CD4-positive, alpha-beta T cell treated with Interleukin-10 for 1 hour (primary cell): Measurements from ENCODE around the gene CCZ1.
"Not testable (repeated sequence)": the region's sequence is repeated elsewhere in the genome, so short reads cannot be mapped to it uniquely, and the experiment has no call there.

Source experiments
- DNase-seq: peaks from one replicate; pipeline ENCODE4 v3.0.0-alpha.2; 2020

Gene CCZ1

DNA sequence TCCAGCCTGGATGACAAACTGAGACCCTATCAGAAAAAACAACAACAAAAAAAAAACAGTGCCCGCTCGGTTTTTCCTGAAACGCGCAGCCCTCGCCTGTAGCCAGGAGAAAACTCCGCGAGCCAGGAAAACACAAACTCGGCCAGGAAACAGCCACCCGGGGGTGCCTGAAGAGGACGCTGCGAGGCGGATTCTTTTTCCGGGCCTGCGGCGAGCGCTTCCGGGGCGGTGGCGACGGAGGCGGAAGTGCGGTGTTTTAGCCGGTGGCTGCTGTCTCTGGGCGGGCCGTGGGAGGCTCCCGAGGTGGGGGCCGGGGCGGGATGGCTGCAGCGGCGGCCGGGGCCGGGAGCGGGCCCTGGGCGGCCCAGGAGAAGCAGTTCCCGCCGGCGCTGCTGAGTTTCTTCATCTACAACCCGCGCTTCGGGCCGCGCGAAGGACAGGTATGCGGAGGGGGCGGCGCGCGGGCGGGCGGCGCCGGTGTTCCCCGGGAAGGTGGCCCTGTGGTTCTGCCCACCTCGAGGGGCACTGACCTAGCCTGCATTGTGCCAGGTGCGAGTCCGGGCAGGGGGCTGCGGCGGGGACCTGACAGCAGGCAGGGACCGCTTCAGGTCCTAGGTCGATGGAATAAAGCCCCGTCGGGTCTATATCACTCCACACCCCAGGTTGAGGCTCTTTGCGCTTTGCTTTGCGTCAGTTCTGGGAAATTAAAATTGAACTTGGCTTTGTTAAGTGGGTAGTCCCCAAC is at the start of gene CCZ1:
Gene CCZ1, plus strand, starts transcription at position 254 of the 745 bp plus-strand sequence. Its CDS starts 67 bp downstream, at position 321.
- peak; percentile 77 for DNase-seq

DNA sequence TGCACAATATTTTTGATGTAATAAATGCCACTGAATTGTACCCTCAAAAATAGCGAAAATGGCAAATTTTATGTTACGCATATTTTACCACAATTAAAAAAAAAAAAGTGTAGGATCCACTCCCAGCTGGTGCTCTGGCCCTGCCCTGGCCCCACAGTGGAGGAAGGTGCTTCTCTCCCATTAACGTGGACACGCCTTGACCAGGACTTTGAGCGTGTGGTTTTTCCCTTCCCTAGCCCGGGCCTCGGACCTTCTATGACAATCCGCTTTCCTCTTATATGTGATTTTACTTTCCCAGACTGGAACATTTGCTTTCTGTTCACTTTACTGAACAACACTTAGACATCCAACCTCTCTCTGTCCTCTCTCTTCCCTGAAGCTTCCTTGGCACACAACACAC is 47.6 kb upstream of the CCZ1 start:
- no peak for DNase-seq

DNA sequence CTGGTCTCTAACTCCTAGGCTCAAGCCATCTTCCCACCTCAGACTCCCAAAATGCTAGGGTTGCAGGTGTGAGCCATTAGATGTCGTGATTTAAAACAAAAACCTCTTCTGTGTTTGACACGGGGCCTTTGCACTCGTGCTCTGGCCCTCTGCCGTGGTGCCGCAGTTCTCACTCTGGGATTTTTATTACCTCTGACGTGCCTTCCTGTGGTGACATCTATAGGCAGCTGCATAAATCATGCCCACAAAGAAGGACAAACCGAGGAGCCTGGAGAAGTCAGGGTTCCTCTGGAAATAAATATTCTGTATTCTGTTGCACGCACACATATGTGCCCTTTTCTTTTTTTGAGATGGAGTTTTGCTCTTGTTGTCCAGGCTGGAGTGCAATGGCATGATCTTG is 43.8 kb upstream of the CCZ1 start:
- DNase-seq: no peak

DNA sequence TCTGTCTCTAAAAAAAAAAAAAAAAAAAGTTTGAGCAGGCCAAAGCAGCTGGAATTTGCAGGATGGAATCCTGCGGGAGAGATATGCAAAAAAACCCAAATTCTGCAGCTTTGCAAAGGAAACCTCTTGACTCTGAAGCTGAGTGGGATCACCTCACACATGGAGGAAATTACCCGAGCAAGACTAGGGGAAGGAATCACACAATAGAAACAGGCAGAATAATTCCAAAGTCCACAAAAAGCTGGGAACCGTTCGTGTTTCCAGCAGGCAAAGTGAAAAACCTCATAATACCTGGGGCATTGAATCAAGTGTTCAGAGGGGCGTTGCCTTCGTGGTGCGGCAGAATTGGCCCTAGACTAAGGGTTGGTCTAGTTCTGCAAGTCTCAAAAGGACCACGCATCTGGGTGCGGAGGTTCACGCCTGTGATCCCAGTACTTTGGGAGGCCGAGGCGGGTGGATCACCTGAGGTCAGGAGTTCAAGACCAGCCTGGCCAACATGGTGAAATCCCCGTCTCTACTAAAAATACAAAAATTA is 41.4 kb upstream of the CCZ1 start:
- not testable (repeated sequence) for DNase-seq

DNA sequence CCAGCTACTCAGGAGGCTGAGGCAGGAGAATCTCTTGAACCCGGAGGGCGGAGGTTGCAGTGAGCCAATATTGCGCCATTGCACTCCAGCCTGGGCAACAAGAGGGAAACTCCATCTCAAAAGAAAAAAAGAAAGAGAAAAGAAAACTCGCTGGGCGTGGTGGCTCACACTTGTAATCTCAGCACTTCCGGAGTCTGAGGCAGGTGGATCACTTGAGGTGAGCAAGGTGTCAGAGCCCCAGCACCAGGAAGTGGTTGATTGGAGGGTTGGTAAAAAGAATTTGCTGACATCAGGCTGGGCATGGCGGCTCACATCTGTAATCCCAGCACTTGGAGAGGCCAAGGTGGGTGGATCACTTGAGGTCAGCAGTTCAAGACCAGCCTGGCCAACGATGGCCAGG is 40.0 kb upstream of the CCZ1 start:
- DNase-seq: peak; percentile 83

DNA sequence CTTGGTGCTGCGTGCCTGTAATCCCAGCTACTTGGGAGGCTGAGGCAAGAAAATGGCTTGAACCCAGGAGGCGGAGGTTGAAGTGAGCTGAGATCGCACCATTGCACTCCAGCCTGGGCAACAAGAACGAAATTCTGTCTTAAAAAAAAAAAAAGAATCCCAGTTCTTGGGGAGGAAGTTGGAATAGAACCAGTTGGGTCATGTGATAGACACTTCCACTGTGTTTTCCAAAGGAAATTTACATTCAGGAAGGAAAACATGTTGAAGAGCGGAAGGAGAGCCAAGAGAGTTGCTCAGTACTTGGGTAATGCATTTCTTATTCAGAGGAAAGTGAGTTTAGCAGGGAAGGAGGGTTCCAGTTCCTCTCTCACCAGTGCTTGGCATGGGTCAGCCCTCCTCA is 37.3 kb upstream of the CCZ1 start:
- DNase-seq: not testable (repeated sequence)

DNA sequence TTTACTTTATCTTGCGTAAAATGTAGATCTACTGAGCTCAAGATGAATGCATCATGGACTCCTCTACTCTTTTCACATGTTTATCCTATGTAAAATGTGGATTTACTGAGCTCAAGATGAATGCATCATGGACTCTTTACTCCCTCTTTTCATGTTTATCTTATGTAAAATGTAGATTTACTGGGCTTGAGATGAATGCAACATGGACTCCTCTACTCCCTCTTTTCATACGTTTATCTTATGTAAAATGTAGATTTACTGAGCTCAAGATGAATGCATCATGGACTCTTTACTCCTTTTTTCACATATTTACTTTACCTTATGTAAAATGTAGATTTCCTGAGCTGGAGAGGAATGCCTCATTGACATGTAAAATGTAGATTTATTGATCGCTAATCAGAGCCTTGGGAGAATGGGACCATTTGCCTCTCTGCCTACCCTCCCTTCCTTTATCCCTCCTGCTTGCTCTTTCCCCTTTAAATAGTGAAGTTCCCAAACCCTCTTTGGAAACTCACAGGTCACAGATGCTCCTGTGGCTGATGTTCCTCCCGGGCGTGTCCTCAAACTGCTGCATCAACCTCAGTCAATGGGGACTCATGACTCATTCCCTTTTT is 35.7 kb upstream of the CCZ1 start:
- not testable (repeated sequence) for DNase-seq

DNA sequence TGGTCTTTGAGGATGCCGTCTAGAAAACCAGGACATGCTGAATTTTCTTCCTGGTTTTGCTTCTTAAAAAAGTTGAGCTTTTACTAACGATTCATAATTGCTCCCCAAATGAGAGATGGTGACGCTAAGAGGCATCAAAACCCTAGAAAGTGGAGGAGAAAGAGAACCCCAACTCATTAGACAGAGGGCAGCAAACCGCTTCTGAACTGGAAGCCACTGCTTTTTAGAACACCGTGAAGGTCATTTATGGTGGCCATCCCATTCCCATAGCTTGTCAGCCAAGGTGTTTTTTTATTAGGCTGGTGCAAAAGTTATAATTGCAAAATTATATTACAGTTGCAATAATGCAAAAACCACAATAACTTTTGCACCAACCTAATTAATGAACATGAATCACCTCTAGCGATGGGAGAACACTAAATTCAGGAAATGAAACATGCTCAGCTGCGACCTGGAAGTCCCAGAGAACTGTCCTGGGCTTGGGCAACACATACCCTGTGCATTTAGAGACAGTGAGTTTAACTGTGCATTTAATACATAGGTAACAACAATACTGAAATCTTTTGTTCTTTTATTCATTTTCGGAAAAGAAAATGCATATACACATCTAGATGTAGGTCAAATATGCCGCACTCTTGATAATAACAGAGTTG is 33.1 kb upstream of the CCZ1 start:
- DNase-seq: not testable (repeated sequence)

DNA sequence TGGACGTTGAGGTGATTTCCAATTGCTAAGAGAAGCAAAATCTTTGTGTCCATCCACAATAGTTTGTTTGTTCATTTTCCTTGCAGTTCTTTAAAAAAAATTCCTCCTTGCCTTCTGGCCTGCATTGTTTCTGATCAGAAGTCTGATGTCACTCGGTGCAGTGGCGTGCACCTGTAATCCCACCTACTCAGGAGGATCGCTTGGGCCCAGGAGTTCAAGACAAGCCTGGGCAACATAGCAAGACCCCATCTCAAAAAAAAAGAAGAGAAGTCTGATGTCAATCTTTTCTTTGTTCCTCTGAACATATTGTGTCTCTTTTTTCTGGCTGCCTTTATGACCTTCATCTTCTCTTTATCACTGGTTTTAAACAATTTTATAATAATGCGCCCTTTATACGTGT is 31.5 kb upstream of the CCZ1 start:
- no peak for DNase-seq

DNA sequence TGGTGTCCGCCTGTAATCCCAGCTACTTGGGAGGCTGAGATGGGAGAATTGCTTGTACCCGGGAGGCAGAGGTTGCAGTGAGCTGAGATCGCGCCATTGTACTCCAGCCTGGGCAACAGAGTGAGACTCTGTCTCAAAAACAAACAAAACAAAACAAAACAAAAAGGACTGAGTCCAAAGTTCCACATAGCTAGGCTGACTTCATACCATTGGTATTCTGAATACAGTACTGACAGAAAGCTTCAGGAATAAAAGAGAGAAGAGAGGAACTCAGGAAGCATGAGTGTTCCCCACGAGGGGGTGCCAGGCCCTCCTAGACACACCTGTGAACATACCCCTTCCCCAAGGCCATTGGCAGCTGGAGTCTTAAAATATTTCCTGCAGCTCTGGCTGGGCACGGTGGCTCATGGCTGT is 29.6 kb upstream of the CCZ1 start:
- DNase-seq: not testable (repeated sequence)

DNA sequence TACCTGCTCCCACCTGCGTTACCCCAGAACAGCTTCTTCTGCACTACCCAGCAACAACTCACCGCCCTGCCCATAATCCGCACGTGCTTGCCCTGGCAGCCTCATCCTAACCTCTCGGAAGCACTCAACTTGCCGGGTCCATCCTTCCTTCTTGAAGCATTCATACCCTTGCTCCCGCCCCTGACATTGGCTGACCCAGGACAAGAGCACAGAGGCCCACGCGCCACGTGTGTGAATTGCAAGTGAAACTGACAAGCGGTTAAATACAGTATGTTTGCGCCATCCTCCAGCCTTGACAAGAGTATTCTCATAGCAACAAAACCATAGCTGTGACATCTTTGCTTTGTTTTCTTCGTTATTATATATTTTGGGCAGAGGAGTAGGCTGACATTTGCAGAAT is 28.8 kb upstream of the CCZ1 start:
- DNase-seq: no peak

DNA sequence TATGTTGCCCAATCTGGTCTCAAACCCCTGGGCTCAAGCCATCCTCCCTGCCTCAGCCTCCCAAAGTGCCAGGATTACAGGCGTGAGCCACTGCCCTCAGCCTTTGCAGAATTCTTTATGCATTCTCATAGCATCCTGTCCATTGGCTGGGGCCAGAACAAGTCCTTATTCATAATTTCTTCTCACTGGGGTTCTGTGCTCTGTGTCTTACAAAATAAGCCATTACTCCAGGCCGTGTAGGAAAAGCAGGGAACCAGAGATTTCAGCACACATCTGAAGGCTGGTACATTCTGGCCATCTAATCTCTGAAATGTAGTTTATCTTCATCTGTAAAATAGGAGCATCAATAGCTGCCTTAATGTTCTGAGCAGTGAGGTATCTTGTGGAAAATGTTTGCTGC is 28.2 kb upstream of the CCZ1 start:
- no peak for DNase-seq

DNA sequence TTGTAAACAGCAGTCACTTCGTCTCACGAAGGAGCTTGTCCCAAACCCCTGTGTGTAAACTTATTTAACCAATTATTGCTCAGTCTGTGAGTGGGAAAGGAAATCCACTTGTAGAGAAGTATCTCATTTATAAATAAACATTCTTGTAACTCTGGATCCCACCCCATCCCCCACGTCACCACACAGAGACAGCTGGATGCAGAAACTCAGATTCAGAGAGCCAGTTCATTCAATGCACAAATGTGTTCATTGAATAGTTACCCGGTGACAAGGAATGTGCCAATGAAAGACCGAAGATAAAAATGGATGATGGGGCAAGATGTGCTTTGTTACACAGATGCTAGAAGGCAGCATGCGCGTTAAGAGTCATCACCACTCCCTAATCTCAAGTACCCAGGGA is 26.2 kb upstream of the CCZ1 start:
- DNase-seq: no peak

DNA sequence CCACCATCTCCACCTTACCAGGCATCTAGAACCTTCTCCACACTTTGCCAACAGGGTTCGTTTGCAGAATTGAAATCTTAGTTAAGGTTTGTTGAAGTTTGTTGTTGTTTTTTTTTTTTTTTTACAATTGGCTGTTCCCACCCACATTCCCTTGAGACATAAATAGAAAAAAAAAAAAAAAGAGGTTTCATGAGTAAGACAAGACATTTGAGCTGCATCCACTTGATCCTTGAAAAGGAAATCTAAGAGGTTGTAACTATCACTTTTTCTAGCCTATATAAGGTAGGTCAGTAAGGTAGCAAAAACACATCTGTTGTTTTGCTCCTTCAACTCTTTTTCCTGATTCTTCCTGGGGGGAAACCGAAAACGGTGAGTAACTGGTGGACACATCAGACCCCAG is 18.9 kb upstream of the CCZ1 start:
- DNase-seq: not testable (repeated sequence)

DNA sequence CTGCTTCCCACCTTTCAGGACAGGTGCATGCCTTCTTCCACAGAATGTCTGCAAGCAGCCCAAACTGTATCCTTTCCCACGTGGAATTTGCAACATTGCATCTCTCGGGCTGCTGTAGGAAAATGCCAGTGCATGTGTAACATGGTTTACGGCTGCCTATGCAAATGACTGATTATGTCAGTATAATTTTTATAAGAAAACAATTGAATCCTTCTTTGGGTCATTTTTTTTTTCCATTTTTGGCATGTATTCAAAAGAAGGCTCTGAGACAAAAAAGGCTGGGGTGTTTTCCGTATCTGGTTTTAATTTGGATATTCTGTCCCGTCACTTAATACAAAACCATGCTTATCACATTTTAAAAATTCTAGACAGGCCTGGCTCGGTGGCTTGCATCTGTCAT is 18.4 kb upstream of the CCZ1 start:
- not testable (repeated sequence) for DNase-seq

DNA sequence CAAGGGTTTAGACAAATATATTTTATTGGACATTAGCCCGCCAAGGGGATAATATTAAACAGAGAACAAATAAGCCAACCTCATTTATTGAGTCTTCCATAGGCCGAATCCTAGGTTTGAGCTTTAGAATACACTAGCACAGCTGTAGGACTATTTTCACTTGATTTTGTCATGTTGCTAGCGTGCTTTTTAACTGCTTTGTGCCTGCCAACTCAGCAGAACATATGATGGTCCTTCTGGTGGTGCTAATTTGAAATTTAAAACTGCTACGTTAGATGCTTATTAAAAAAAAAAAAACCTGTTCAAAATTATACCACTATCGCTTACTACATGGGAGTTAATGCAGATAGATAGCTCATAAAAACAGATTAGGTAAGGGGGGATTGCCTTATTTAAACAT is 14.1 kb upstream of the CCZ1 start:
- not testable (repeated sequence) for DNase-seq

DNA sequence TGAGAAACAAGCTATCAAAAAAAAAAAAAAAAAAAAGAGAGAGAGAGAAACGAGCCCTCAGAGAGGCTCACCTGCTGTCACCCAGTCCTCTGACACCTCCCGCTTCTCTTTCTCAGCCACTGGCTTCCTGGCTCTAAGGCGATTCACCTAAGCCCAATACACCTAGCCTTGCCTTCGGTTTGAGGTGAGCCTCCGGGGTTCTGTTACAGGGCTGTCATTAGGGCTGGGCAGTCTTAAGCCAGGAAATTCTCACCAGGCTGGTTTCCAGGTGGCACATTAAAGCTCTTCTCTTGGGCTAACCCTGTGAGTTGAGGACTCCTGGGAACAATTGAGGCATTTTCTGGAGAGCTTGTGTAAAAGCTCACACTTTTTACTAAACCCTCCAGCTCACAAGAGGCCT is 10.5 kb upstream of the CCZ1 start:
- DNase-seq: not testable (repeated sequence)

DNA sequence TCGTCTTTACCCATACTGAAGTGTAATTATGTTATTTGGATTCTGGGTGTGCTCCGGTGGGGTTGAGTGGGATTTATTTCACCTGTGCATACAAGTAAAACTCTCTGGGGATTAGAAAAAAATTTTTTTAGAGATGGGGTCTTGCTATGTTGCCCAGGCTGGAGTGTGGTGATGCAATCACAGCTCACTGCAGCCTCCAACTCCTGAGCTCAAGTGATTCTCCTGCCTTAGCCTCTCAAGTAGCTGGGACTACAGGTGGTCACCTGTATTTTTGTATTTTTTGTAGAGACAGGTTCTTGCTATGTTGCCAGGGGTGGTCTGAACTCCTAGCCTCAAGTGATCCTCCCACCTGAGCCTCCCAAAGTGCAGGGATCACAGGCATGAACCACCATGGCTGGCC is 8.3 kb upstream of the CCZ1 start:
- DNase-seq: not testable (repeated sequence)

DNA sequence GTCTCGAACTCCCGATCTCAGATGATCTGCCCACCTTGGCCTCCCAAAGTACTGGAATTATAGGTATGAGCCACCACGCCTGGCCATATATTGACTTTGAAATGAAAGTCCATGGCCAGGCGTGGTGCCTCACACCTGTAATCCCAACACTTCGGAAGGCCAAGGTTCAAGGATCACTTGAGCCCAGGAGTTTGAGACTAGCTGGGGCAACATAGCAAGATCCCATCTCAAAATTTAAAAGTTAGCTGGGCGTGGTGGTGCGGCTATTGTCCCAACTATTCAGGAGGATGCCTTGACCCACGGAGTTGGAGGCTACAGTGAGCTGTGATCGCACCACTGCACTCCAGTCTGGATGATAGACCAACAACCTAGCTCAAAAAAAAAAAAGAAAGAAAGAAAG is 6.0 kb upstream of the CCZ1 start:
- no peak for DNase-seq

DNA sequence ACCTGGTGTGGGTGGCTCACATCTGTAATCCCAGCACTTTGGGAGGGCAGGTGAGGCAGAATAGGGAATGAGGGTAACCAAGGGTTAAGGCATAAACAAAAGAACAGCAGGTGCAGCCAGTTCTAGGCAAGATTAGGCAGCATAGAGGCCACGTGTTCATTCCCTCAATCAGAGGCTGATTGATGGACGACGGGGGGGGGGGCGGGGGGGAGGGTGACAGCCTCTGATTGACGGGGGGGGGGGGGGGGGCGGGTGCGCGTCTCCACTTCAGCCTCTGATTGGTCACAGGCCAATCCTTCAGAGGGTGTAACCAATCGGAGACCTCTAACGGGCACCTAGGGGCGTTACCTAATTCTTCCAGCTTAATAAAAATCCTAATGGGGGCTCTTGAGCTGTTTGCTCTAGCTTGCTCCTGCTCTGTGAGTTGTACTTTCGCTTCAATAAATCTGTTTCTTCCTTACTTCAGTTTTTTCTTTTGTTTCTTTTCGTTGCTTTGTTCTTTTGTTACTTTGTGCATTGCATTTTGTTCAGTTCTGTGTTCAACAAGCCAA is 1.1 kb upstream of the CCZ1 start:
- DNase-seq: not testable (repeated sequence)

DNA sequence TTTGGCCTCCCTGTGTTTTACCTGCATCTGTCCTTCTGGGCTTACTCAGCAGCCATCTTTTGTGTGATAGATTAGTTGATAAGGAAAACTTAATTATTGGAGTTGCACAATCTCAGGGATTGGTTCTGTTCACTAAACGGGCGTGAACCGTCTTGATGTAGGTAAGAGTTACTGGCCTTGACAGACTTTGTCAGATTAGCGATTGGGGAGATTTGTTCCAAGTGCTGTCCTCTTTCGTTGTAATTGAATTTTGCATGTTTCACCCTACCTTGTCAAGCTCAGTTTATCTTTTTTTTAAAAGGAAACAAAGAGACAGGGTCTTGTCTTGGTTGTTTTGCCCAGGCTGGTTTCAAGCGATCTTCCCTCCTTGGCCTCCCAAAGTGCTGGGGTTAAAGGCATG is 4.5 kb downstream of the CCZ1 start:
- DNase-seq: not testable (repeated sequence)

DNA sequence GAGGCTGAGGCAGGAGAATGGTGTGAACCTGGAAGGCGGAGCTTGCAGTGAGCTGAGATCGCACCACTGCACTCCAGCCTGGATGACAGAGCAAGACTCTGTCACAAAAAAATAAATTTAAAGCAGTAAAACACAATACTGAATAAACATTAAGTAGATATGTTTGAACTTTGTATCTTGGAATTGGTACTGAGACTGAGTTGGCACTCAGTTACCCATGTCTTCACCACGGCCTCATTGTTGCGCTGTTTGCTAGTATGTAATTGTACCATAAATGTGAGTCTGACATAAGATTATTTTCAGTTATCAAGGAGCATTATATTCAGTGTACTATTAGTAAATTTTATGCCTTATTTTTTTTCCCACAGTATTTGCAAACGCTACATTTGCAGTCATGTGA is 6.2 kb downstream of the CCZ1 start:
- DNase-seq: not testable (repeated sequence)

DNA sequence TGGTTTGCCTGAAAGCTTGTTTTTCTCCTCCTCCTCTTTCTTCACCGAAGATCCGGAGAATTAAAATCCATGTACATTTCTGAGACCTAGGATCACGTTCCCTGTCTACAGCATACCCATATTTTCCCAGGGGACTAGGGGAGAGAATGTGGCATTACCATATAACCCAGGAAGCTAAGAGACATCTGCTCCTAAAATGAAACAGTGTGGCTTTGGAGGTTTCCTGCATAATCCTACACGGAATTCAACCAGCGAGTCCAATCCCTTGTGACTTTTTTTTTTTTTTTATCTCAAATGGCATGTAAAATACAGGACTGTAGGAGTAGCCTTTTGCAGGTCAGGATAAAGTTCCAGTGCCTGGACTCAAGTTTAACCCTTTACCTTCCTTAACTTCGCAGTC is 10.3 kb downstream of the CCZ1 start:
- not testable (repeated sequence) for DNase-seq

DNA sequence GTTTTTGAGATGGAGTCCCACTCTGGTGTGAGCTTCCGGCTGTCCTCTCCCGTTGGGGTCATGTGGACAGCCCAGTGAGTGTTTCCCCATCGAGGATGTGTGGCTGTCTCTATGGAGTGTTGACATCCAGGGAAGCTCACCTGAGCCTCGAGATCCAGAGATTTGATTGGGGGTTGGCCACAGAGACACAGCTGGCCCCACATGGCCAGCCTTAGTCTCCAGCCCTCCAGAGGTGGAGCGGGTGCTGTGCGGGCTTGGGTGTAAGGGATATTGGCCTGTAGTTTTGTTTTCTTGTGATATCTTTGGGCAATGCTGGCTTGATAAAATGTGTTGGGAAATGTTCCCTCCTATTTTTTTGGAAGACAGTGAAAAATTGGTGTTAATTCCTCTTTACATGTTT is 18.0 kb downstream of the CCZ1 start:
- DNase-seq: not testable (repeated sequence)
